CD14-positive monocyte (primary cell): Measurements from ENCODE around the gene ARHGAP15. TPM values are rescaled to one million over a fixed set of nuclear protein-coding genes. Genes with fewer than 3 reads are reported as not detected.

Experiments
- DNase-seq, 3 donors: peaks; one replicate each; pipeline ENCODE4 v3.0.0-alpha.2; 2011 to 2022
- H2AFZ ChIP-seq: 2 replicates; pipeline ENCODE4 v1.6.0; 2012; ENCODE audit warnings: mild to moderate bottlenecking, low read depth, low read length, inconsistent platforms; ENCODE audit not compliant: insufficient read depth, poor library complexity, severe bottlenecking
- H3K27ac ChIP-seq, 2 donors: 1 replicate in 1 of 2; 2 replicates in 1 of 2; pipeline ENCODE4 v1.5.1; 2012 to 2013; ENCODE audit warnings: low read length in 2 of 2, control low read depth in 1 of 2, inconsistent platforms in 1 of 2, low read depth in 1 of 2, mild to moderate bottlenecking in 1 of 2
- H3K27me3 ChIP-seq, 2 donors: one replicate each; pipeline versions ENCODE4 v1.6.0 to v1.6.1; 2011 to 2013; ENCODE audit warnings: low read length in 2 of 2; ENCODE audit not compliant: control insufficient read depth in 2 of 2, insufficient read depth in 2 of 2
- H3K36me3 ChIP-seq, 2 donors: replicated peaks in 1 of 2; 1 replicate in 1 of 2; 2 replicates in 1 of 2; pipeline versions ENCODE4 v1.5.1 to v1.6.1; 2012 to 2013; ENCODE audit warnings: low read length in 2 of 2, control low read depth in 1 of 2, inconsistent platforms in 1 of 2, mild to moderate bottlenecking in 1 of 2; ENCODE audit not compliant: insufficient read depth in 2 of 2, control insufficient read depth in 1 of 2
- H3K4me1 ChIP-seq, 2 donors: 1 replicate in 1 of 2; 2 replicates in 1 of 2; pipeline versions ENCODE4 v1.5.1 to v1.6.1; 2012 to 2013; ENCODE audit warnings: low read length in 2 of 2, control low read depth in 1 of 2, inconsistent platforms in 1 of 2, mild to moderate bottlenecking in 1 of 2, moderate library complexity in 1 of 2; ENCODE audit not compliant: insufficient read depth in 2 of 2, control insufficient read depth in 1 of 2
- H3K4me2 ChIP-seq: replicated peaks from 2 replicates; pipeline ENCODE3; 2012; ENCODE audit warnings: low read length, moderate library complexity, mild to moderate bottlenecking; ENCODE audit not compliant: poor library complexity, severe bottlenecking; ENCODE audit errors: extremely low read depth
- H3K4me3 ChIP-seq, 3 experiments: fragments of 200-600 bp in 1 of 3; sonication (generic) in 1 of 3; replicated peaks in 1 of 3; 1 replicate in 2 of 3; 2 replicates in 1 of 3; pipeline ENCODE4 v1.5.1; 2011 to 2013; ENCODE audit warnings: low read length in 3 of 3, mild to moderate bottlenecking in 3 of 3, control low read depth in 2 of 3, low read depth in 2 of 3, inconsistent platforms in 1 of 3, moderate library complexity in 1 of 3
- H3K79me2 ChIP-seq: 2 replicates; pipeline ENCODE4 v1.6.0; 2012; ENCODE audit warnings: mild to moderate bottlenecking, control low read depth, inconsistent platforms, low read length, moderate library complexity; ENCODE audit not compliant: insufficient read depth
- H3K9ac ChIP-seq: 2 replicates; pipeline ENCODE4 v1.6.0; 2017; ENCODE audit warnings: low read length, mild to moderate bottlenecking; ENCODE audit not compliant: insufficient read depth, poor library complexity, severe bottlenecking
- H3K9me3 ChIP-seq, 2 donors: replicated peaks in 1 of 2; 1 replicate in 1 of 2; 2 replicates in 1 of 2; pipeline versions ENCODE4 v1.5.1 to v1.6.1; 2012 to 2013; ENCODE audit warnings: low read length in 2 of 2, control low read depth in 1 of 2; ENCODE audit not compliant: control insufficient read depth in 1 of 2, insufficient read depth in 1 of 2
- H4K20me1 ChIP-seq: 2 replicates; pipeline ENCODE4 v1.6.0; 2012; ENCODE audit warnings: mild to moderate bottlenecking, low read length, control low read depth, moderate library complexity; ENCODE audit not compliant: insufficient read depth
- H3K27ac Mint-ChIP-seq, 7 donors: one replicate each; pipeline ENCODE4 v1.8.0; 2020; ENCODE audit warnings: mild to moderate bottlenecking in 7 of 7, mixed read lengths in 7 of 7, moderate library complexity in 6 of 7, inconsistent platforms in 2 of 7
- H3K27me3 Mint-ChIP-seq, 3 donors: one replicate each; pipeline ENCODE4 v1.8.0; 2021 to 2022; ENCODE audit warnings: low read depth in 3 of 3, mild to moderate bottlenecking in 3 of 3, mixed read lengths in 3 of 3, moderate library complexity in 3 of 3, inconsistent platforms in 1 of 3
- H3K36me3 Mint-ChIP-seq, 2 donors: one replicate each; pipeline ENCODE4 v1.8.0; 2020; ENCODE audit warnings: mixed read lengths in 2 of 2, inconsistent platforms in 1 of 2, mild to moderate bottlenecking in 1 of 2
- H3K4me1 Mint-ChIP-seq: one replicate; pipeline ENCODE4 v1.8.0; 2020; ENCODE audit warnings: mild to moderate bottlenecking, mixed read lengths
- H3K4me3 Mint-ChIP-seq, 2 donors: one replicate each; pipeline ENCODE4 v1.8.0; 2020; ENCODE audit warnings: mild to moderate bottlenecking in 2 of 2, mixed read lengths in 2 of 2, moderate library complexity in 1 of 2
- H3K9me3 Mint-ChIP-seq, 7 donors: one replicate each; pipeline ENCODE4 v1.8.0; 2020 to 2022; ENCODE audit warnings: mixed read lengths in 7 of 7, mild to moderate bottlenecking in 6 of 7, moderate library complexity in 6 of 7, inconsistent platforms in 2 of 7
- CTCF ChIP-seq: fragments of 200-600 bp; IDR thresholded peaks from one replicate; pipeline ENCODE4 v1.8.0; 2022; ENCODE audit warnings: antibody characterized with exemption, mild to moderate bottlenecking
- WGBS: methylation state at CpG from one replicate; pipeline ENCODE4 v1.1.5; 2013; ENCODE audit warnings: missing lambda C conversion rate; ENCODE audit not compliant: insufficient coverage; 5-methylcytosine and 5-hydroxymethylcytosine counted together
- intact Hi-C, 2 donors: fragments of 100-400 bp; cut with micrococcal nuclease; formaldehyde crosslinking; loops; one replicate each; pipeline versions ENCODE4 v1.15.0 to v1.15.1; 2023
- polyA plus RNA-seq, 3 donors: library from polyadenylated mRNA; depleted of rRNA in 1 of 3; unstranded in 2 of 3; stranded (reverse) in 1 of 3; fragments of 300-500 nt in 2 of 3; fragments of >200 nt in 1 of 3; fragmentation: Illumina TruSeq in 2 of 3; gene quantifications; 1 replicate in 2 of 3; 2 replicates in 1 of 3; pipeline ENCODE4 v1.2.3, GENCODE V29; 2012 to 2021

The ARHGAP15 gene
- polyA plus RNA-seq, 3 donors = 35.4 to 50.9 (median 50.7) TPM

- no peak overlapping the region for H3K4me2 ChIP-seq
- H4K20me1 ChIP-seq = no peaks in the 10 kb centered on the region
- DNase-seq = no peak
- no peaks in the 10 kb centered on the region for H3K9me3 ChIP-seq
- Mint-ChIP-seq H3K36me3 (peaks cover 16 to 39% of the 10 kb centered on the region in 2 donors), H3K27me3 (peaks cover 0 to 2% (median 0%) of the 10 kb centered on the region in 3 donors), H3K4me3 (no peak overlapping the region), H3K27ac (no peak overlapping the region), H3K9me3 (no peaks in the 10 kb centered on the region), H3K4me1 (no peaks in the 10 kb centered on the region)
- H3K27ac ChIP-seq = no peak overlapping the region
- no peak overlapping the region for H3K9ac ChIP-seq
- no peaks in the 10 kb centered on the region for H3K4me1 ChIP-seq
- peaks cover 8 to 16% of the 10 kb centered on the region in 2 donors for H3K36me3 ChIP-seq
- H3K27me3 ChIP-seq = no peaks in the 10 kb centered on the region
- no peaks in the 10 kb centered on the region for H3K79me2 ChIP-seq
- no peak overlapping the region for H3K4me3 ChIP-seq
- intact Hi-C loops = no loop called here
- 83% methylated on average over 1 of the region's 4 CpGs for WGBS
- no peak for TF ChIP-seq CTCF
- no peak overlapping the region for H2AFZ ChIP-seq
Measured at GRCh38 chr2:143603846-143604565, 474.8 kb downstream of the ARHGAP15 start.

GRCh38 chr2:143604566-143604959, 475.3 kb downstream of the ARHGAP15 start:
- H3K9me3 Mint-ChIP-seq = no peaks in the 10 kb centered on the region
- H4K20me1 ChIP-seq = no peaks in the 10 kb centered on the region
- peaks cover 8 to 16% of the 10 kb centered on the region in 2 donors for H3K36me3 ChIP-seq
- peaks cover 18 to 36% of the 10 kb centered on the region in 2 donors for H3K36me3 Mint-ChIP-seq
- no peak for TF ChIP-seq CTCF
- intact Hi-C loops = no loop called here
- WGBS = 100% methylated on average over 3 of the region's 5 CpGs
- no peak overlapping the region for H3K4me3 ChIP-seq
- no peak overlapping the region for H3K9ac ChIP-seq
- H3K4me1 ChIP-seq = no peaks in the 10 kb centered on the region
- H3K4me1 Mint-ChIP-seq = no peaks in the 10 kb centered on the region
- no peak overlapping the region for H2AFZ ChIP-seq
- no peaks in the 10 kb centered on the region for H3K27me3 ChIP-seq
- DNase-seq = no peak
- peaks cover 0 to 2% (median 0%) of the 10 kb centered on the region in 3 donors for H3K27me3 Mint-ChIP-seq
- no peaks in the 10 kb centered on the region for H3K79me2 ChIP-seq
- H3K4me3 Mint-ChIP-seq = no peak overlapping the region
- H3K27ac Mint-ChIP-seq = no peak overlapping the region
- H3K4me2 ChIP-seq = no peak overlapping the region
- H3K27ac ChIP-seq = no peak overlapping the region
- H3K9me3 ChIP-seq = no peaks in the 10 kb centered on the region
